PC-3 (cell line): ENCODE results near the gene FERMT3. TPM values are rescaled to one million over a fixed set of nuclear protein-coding genes. Genes with fewer than 3 reads are reported as not detected.

Experiments used
- ATAC-seq: fragments of 200-7000 bp; cut with Tn5 transposase; 2 replicates; pipeline ENCODE4 v1.9.1; 2020; ENCODE audit warnings: mild to moderate bottlenecking, moderate library complexity
- BruUV-seq: library from RNA; stranded (reverse); fragments of 400-500 nt; replicated peaks from 2 replicates; lab custom pipeline; 2021; lab: Mats Ljungman, UMichigan
- CTCF ChIA-PET: fragments of 300-600 bp; sonication (Branson Sonifier 250); formaldehyde crosslinking; loops from one replicate; lab custom pipeline; 2022; ENCODE audit warnings: antibody characterized with exemption; lab: Charles Lee
- POLR2A ChIA-PET: fragments of 300-600 bp; sonication (Branson Sonifier 250); formaldehyde crosslinking; loops from one replicate; lab custom pipeline; 2022; ENCODE audit warnings: antibody characterized with exemption; ENCODE audit not compliant: unreplicated experiment; lab: Charles Lee
- DNase-seq: peaks from one replicate; pipeline ENCODE4 v3.0.0-alpha.2; 2015
- H2AFZ ChIP-seq: fragments of 300-600 bp; sonication (generic); 2 replicates; pipeline ENCODE4 v1.6.0; 2016; ENCODE audit warnings: antibody characterized with exemption, low read length
- H3F3A ChIP-seq: fragments of 300-600 bp; sonication (generic); one replicate; pipeline ENCODE4 v1.6.0; 2017; ENCODE audit warnings: antibody characterized with exemption, low read length, control low read depth, mild to moderate bottlenecking; ENCODE audit not compliant: unreplicated experiment
- H3K27ac ChIP-seq: fragments of 300-600 bp; sonication (generic); 2 replicates; pipeline ENCODE4 v1.5.1; 2016; ENCODE audit warnings: mild to moderate bottlenecking, low read length
- H3K27me3 ChIP-seq: fragments of 300-600 bp; sonication (generic); 2 replicates; pipeline ENCODE4 v1.6.1; 2016; ENCODE audit warnings: low read length, mixed read lengths
- H3K36me3 ChIP-seq: fragments of 300-600 bp; sonication (generic); 2 replicates; pipeline ENCODE4 v1.6.1; 2016; ENCODE audit warnings: low read depth, mixed run types, low read length, mixed read lengths
- H3K4me1 ChIP-seq: fragments of 300-600 bp; sonication (generic); 2 replicates; pipeline ENCODE4 v1.5.1; 2016; ENCODE audit warnings: low read length; ENCODE audit not compliant: insufficient read depth
- H3K4me2 ChIP-seq: fragments of 300-600 bp; sonication (generic); 2 replicates; pipeline ENCODE4 v1.6.0; 2016; ENCODE audit warnings: low read length
- H3K4me3 ChIP-seq: fragments of 300-600 bp; sonication (generic); 2 replicates; pipeline ENCODE4 v1.5.1; 2016; ENCODE audit warnings: mild to moderate bottlenecking, low read length, mixed read lengths
- H3K79me2 ChIP-seq: fragments of 300-600 bp; sonication (generic); 2 replicates; pipeline ENCODE4 v1.6.1; 2017; ENCODE audit warnings: low read length, mixed read lengths
- H3K9ac ChIP-seq: fragments of 300-600 bp; sonication (generic); 2 replicates; pipeline ENCODE4 v1.6.0; 2016; ENCODE audit warnings: mild to moderate bottlenecking, low read length
- H3K9me2 ChIP-seq: fragments of 300-600 bp; sonication (generic); replicated peaks from 2 replicates; pipeline ENCODE4 v1.6.1; 2016; ENCODE audit warnings: mixed run types, low read length, mixed read lengths
- H3K9me3 ChIP-seq: fragments of 300-600 bp; sonication (generic); 2 replicates; pipeline ENCODE4 v1.6.1; 2016; ENCODE audit warnings: low read length, mixed read lengths
- H4K20me1 ChIP-seq: fragments of 300-600 bp; sonication (generic); 2 replicates; pipeline ENCODE4 v1.6.1; 2016; ENCODE audit warnings: low read length, mixed read lengths
- EZH2 ChIP-seq: fragments of 300-600 bp; sonication (generic); IDR thresholded peaks from one replicate; pipeline ENCODE4 v1.6.1; 2017; ENCODE audit warnings: antibody characterized with exemption, mild to moderate bottlenecking, low read length; ENCODE audit not compliant: unreplicated experiment
- EZH2phosphoT487 ChIP-seq: fragments of 300-600 bp; sonication (generic); IDR thresholded peaks from 2 replicates; pipeline ENCODE4 v1.6.1; 2018; ENCODE audit warnings: mild to moderate bottlenecking, antibody characterized with exemption, low read length, borderline replicate concordance
- intact Hi-C: fragments of 100-400 bp; cut with micrococcal nuclease; formaldehyde crosslinking; loops from 2 replicates; pipeline ENCODE4 v1.9.0; 2023
- total RNA-seq: library from RNA; depleted of rRNA; stranded (reverse); fragments of >200 nt; gene quantifications from 2 replicates; pipeline ENCODE4 v1.2.3, GENCODE V29; 2014
- TF ChIP-seq, protein P1 (sequence below): fragments of 300-600 bp; sonication (generic); conservative IDR thresholded peaks from 2 replicates; pipeline ENCODE4 v1.5.1; 2017; ENCODE audit warnings: antibody characterized with exemption, low read depth, mild to moderate bottlenecking, low read length

FERMT3 gene
- total RNA-seq, 1 experiment from 2014 or later, result 2.4 TPM

DNA sequence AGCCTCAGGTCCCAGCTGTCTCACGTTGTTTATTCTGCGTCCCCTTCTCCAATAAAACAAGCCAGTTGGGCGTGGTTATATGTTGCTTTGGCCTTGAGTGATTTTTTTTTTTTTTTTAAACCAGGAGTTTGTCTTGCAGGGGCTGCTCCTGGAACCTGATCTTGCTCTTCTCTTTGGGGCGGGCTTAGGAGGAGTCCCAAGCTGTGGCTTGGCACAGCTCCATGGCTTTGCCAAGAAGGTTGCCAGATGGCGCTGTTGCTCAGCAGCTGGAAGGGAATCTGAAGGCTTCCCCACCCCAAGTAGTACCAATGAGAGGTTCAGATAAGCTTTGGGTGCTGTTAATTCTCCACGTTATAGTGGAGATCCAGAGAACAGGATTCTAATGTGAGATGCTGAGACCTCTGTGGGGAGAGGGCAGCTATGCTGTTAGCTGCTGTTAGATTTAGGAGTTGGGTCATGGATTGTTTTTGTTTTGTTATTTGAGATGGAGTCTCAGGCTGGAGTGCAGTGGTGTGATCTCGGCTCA is 2.0 kb upstream of the FERMT3 start:
- Histone ChIP-seq H3F3A (peaks cover 4% of the 10 kb centered on the region), H3K9ac (no peak overlapping the region), H3K9me2 (no peaks in the 10 kb centered on the region), H3K4me3 (no peak overlapping the region), H3K36me3 (peaks cover 68% of the 10 kb centered on the region), H3K27me3 (no peaks in the 10 kb centered on the region), H3K79me2 (peaks cover 9% of the 10 kb centered on the region; the same call in 1 of the 2 replicates), H2AFZ (no peak overlapping the region), H3K4me1 (0 out of 2 replicates have a peak, but pooled peaks cover 3% of the 10 kb centered on the region), H3K9me3 (no peaks in the 10 kb centered on the region), H4K20me1 (peaks cover 7% of the 10 kb centered on the region; the same call in 1 of the 2 replicates), H3K4me2 (no peak overlapping the region), H3K27ac (no peak overlapping the region)
- no TSS peak for BruUV-seq
- intact Hi-C loops, result loop anchor here (1.0 to 2.0 kb wide), 3 partner anchors 22 to 100 kb away; partner anchors contain the start of genes ESRRA, NUDT22, PLCB3 and TRPT1
- no peak for TF ChIP-seq EZH2
- TF ChIP-seq, protein P1, sequence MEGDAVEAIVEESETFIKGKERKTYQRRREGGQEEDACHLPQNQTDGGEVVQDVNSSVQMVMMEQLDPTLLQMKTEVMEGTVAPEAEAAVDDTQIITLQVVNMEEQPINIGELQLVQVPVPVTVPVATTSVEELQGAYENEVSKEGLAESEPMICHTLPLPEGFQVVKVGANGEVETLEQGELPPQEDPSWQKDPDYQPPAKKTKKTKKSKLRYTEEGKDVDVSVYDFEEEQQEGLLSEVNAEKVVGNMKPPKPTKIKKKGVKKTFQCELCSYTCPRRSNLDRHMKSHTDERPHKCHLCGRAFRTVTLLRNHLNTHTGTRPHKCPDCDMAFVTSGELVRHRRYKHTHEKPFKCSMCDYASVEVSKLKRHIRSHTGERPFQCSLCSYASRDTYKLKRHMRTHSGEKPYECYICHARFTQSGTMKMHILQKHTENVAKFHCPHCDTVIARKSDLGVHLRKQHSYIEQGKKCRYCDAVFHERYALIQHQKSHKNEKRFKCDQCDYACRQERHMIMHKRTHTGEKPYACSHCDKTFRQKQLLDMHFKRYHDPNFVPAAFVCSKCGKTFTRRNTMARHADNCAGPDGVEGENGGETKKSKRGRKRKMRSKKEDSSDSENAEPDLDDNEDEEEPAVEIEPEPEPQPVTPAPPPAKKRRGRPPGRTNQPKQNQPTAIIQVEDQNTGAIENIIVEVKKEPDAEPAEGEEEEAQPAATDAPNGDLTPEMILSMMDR, result peak; percentile 96
- TF ChIP-seq EZH2phosphoT487, result no peak
- ATAC-seq (peak; percentile 73), DNase-seq (peak; percentile 98)
- POLR2A ChIA-PET, result interaction anchor here (0.7 to 1.1 kb wide), 2 partner anchors 19 to 121 kb away, joined by 6 to 10 read pairs; partner anchors contain the start of gene STIP1
- CTCF ChIA-PET, result interaction anchor here (0.5 to 1.6 kb wide), 17 partner anchors 9 to 151 kb away, joined by 3 to 15 read pairs (median 5); partner anchors contain the start of genes DNAJC4, FKBP2, NUDT22 and PRDX5

- no peaks in the 10 kb centered on the region for H3K79me2 ChIP-seq
- TF ChIP-seq, protein P1, result no peak
- no peak for TF ChIP-seq EZH2
- TF ChIP-seq EZH2phosphoT487, result no peak
- H3K9me2 ChIP-seq, result no peaks in the 10 kb centered on the region
- H3F3A ChIP-seq, result peaks cover 3% of the 10 kb centered on the region
- peaks cover 42% of the 10 kb centered on the region for H3K36me3 ChIP-seq
- no peak overlapping the region for H3K4me3 ChIP-seq
- no peaks in the 10 kb centered on the region for H3K9me3 ChIP-seq
- peak; percentile 38 for ATAC-seq
- DNase-seq, result peak; percentile 22
- intact Hi-C loops, result no loop called here
- peaks cover 7% of the 10 kb centered on the region; the same call in 1 of the 2 replicates for H4K20me1 ChIP-seq
- no peaks in the 10 kb centered on the region for H3K27me3 ChIP-seq
- H3K27ac ChIP-seq, result no peak overlapping the region
- H2AFZ ChIP-seq, result no peak overlapping the region
- H3K4me1 ChIP-seq, result 0 out of 2 replicates have a peak, but pooled peaks cover 3% of the 10 kb centered on the region
- POLR2A ChIA-PET, result no interaction called here
- CTCF ChIA-PET, result no interaction called here
- no peak overlapping the region for H3K4me2 ChIP-seq
- no peak overlapping the region for H3K9ac ChIP-seq
- BruUV-seq, result no TSS peak
Measured at GRCh38 chr11:64207256-64208085, 950 bp downstream of the FERMT3 start.
